HG03066 (cell line): ENCODE results near the gene ZNF628.

Experiments
- ATAC-seq: cut with Tn5 transposase; IDR thresholded peaks from one replicate; pipeline ENCODE4 v1.9.1; 2021; ENCODE audit warnings: low read depth; ENCODE audit not compliant: unreplicated experiment

Gene ZNF628

GRCh38 chr19:55464662-55465054 lies 11.8 kb upstream of the ZNF628 start, which contains the start of gene C19orf85:
TSS of gene C19orf85 (minus strand) at chr19:55464751. CDS start at chr19:55464554, 197 bp downstream.
- no peak for ATAC-seq

GRCh38 chr19:55465460-55466240 lies 10.8 kb upstream of the ZNF628 start:
- no peak for ATAC-seq

- no peak for ATAC-seq
These were observed 10.2 kb upstream of the ZNF628 start for GRCh38 chr19:55466241-55466614.

GRCh38 chr19:55467236-55468053 lies 9.0 kb upstream of the ZNF628 start:
- no peak for ATAC-seq

- no peak for ATAC-seq
These were observed 8.4 kb upstream of the ZNF628 start for GRCh38 chr19:55468054-55468393.

- ATAC-seq: no peak
These were observed 5.2 kb upstream of the ZNF628 start for GRCh38 chr19:55471266-55471665.

- no peak for ATAC-seq
These were observed 4.0 kb upstream of the ZNF628 start for GRCh38 chr19:55472463-55472862.

GRCh38 chr19:55473225-55474012 lies 3.0 kb upstream of the ZNF628 start:
- no peak for ATAC-seq

GRCh38 chr19:55474269-55475265 lies 1.9 kb upstream of the ZNF628 start:
- no peak for ATAC-seq

GRCh38 chr19:55477905-55478304 lies 1.5 kb downstream of the ZNF628 start:
- ATAC-seq: no peak

- ATAC-seq: no peak
These were observed 1.9 kb downstream of the ZNF628 start for GRCh38 chr19:55478364-55478763.

- ATAC-seq: no peak
These were observed 2.6 kb downstream of the ZNF628 start for GRCh38 chr19:55479045-55479444.

GRCh38 chr19:55479451-55480230 lies 3.2 kb downstream of the ZNF628 start:
- ATAC-seq: no peak

- no peak for ATAC-seq
These were observed 4.9 kb downstream of the ZNF628 start for GRCh38 chr19:55481148-55481793.

GRCh38 chr19:55481794-55482155 lies 5.4 kb downstream of the ZNF628 start:
- ATAC-seq: no peak

GRCh38 chr19:55482156-55482961 lies 5.9 kb downstream of the ZNF628 start:
- ATAC-seq: no peak

- no peak for ATAC-seq
These were observed 6.7 kb downstream of the ZNF628 start for GRCh38 chr19:55482967-55483705.
